IMR-90 (cell line): ENCODE data around the gene CA12. TPM values are rescaled to one million over a fixed set of nuclear protein-coding genes. Genes with fewer than 3 reads are reported as not detected.

ENCODE experiments used
- ATAC-seq: fragments of 200-7000 bp; cut with Tn5 transposase; 2 replicates; pipeline ENCODE4 v1.9.1; 2020; ENCODE audit warnings: low read depth, mild to moderate bottlenecking, moderate library complexity
- BruUV-seq: library from RNA; stranded (reverse); fragments of 400-500 nt; replicated peaks from 2 replicates; lab custom pipeline; 2021; lab: Mats Ljungman, UMichigan
- CTCF ChIA-PET: fragments of 300-600 bp; formaldehyde crosslinking; extraction: SDS; loops from one replicate; lab custom pipeline; 2021; ENCODE audit warnings: antibody characterized with exemption; lab: Yijun Ruan, JAX
- POLR2A ChIA-PET: fragments of 300-600 bp; sonication (Branson Sonifier 250); formaldehyde crosslinking; loops from one replicate; lab custom pipeline; 2022; ENCODE audit warnings: antibody characterized with exemption; ENCODE audit not compliant: unreplicated experiment; lab: Charles Lee
- DNase-seq: peaks from one replicate; pipeline ENCODE4 v3.0.0; 2013
- H2AFZ ChIP-seq: replicated peaks from 2 replicates; pipeline ENCODE3; 2013; ENCODE audit warnings: low read length, mild to moderate bottlenecking; ENCODE audit not compliant: poor library complexity
- H2AK5ac ChIP-seq: 2 replicates; pipeline ENCODE4 v1.6.1; 2013; ENCODE audit warnings: low read depth, low read length, inconsistent platforms
- H2AK9ac ChIP-seq: replicated peaks from 2 replicates; pipeline ENCODE3; 2013; ENCODE audit warnings: mild to moderate bottlenecking, low read depth, low read length, moderate library complexity; ENCODE audit not compliant: poor library complexity
- H2BK120ac ChIP-seq: 2 replicates; pipeline ENCODE4 v1.6.1; 2013; ENCODE audit warnings: low read depth, low read length, inconsistent platforms
- H2BK15ac ChIP-seq: 3 replicates; pipeline ENCODE4 v1.6.1; 2013; ENCODE audit warnings: low read depth, low read length, inconsistent platforms
- H2BK20ac ChIP-seq: 2 replicates; pipeline ENCODE4 v1.6.1; 2013; ENCODE audit warnings: low read depth, mild to moderate bottlenecking, inconsistent platforms, low read length, moderate library complexity
- H2BK5ac ChIP-seq: 2 replicates; pipeline ENCODE4 v1.6.1; 2013; ENCODE audit warnings: mild to moderate bottlenecking, low read depth, low read length, inconsistent platforms; ENCODE audit not compliant: poor library complexity, severe bottlenecking
- H3K14ac ChIP-seq: replicated peaks from 2 replicates; pipeline ENCODE4 v1.6.1; 2013; ENCODE audit warnings: low read depth, low read length, inconsistent platforms
- H3K18ac ChIP-seq: 2 replicates; pipeline ENCODE4 v1.6.1; 2013; ENCODE audit warnings: low read depth, low read length, control low read depth
- H3K23ac ChIP-seq: 2 replicates; pipeline ENCODE4 v1.6.1; 2013; ENCODE audit warnings: low read depth, low read length, inconsistent platforms
- H3K27ac ChIP-seq: 2 replicates; pipeline ENCODE4 v1.5.1; 2013; ENCODE audit warnings: mild to moderate bottlenecking, control low read depth, low read length; ENCODE audit not compliant: insufficient read depth
- H3K27me3 ChIP-seq: 2 replicates; pipeline ENCODE4 v1.6.1; 2013; ENCODE audit warnings: low read length; ENCODE audit not compliant: control insufficient read depth, insufficient read depth
- H3K36me3 ChIP-seq: 2 replicates; pipeline ENCODE4 v1.6.1; 2013; ENCODE audit warnings: low read length, mixed read lengths; ENCODE audit not compliant: control insufficient read depth, insufficient read depth
- H3K4ac ChIP-seq: 2 replicates; pipeline ENCODE4 v1.6.1; 2013; ENCODE audit warnings: low read depth, low read length, inconsistent platforms
- H3K4me1 ChIP-seq: 2 replicates; pipeline ENCODE4 v1.6.1; 2013; ENCODE audit warnings: low read length, mixed read lengths; ENCODE audit not compliant: control insufficient read depth, insufficient read depth
- H3K4me2 ChIP-seq: 2 replicates; pipeline ENCODE4 v1.6.1; 2013; ENCODE audit warnings: low read depth, mild to moderate bottlenecking, control low read depth, low read length, moderate library complexity
- H3K4me3 ChIP-seq: 2 replicates; pipeline ENCODE4 v1.5.1; 2013; ENCODE audit warnings: low read depth, mild to moderate bottlenecking, control low read depth, low read length, moderate library complexity; ENCODE audit not compliant: insufficient read depth
- H3K56ac ChIP-seq: 2 replicates; pipeline ENCODE4 v1.6.1; 2013; ENCODE audit warnings: low read length, inconsistent platforms; ENCODE audit not compliant: insufficient read depth; ENCODE audit errors: extremely low read depth
- H3K79me1 ChIP-seq, 2 experiments: 2 replicates each; pipeline ENCODE4 v1.6.1; 2013; ENCODE audit warnings: low read length in 2 of 2, inconsistent platforms in 1 of 2, low read depth in 1 of 2
- H3K9ac ChIP-seq: 2 replicates; pipeline ENCODE4 v1.6.1; 2013; ENCODE audit warnings: low read depth, low read length, control low read depth
- H3K9me1 ChIP-seq: 2 replicates; pipeline ENCODE4 v1.6.1; 2013; ENCODE audit warnings: low read length, inconsistent platforms; ENCODE audit not compliant: insufficient read depth
- H3K9me3 ChIP-seq: 2 replicates; pipeline ENCODE4 v1.6.1; 2013; ENCODE audit warnings: low read length; ENCODE audit not compliant: control insufficient read depth, insufficient read depth
- H4K20me1 ChIP-seq: 2 replicates; pipeline ENCODE4 v1.6.1; 2013; ENCODE audit warnings: low read length, inconsistent platforms; ENCODE audit not compliant: insufficient read depth
- H4K5ac ChIP-seq: 2 replicates; pipeline ENCODE4 v1.6.1; 2013; ENCODE audit warnings: mild to moderate bottlenecking, low read depth, low read length, control low read depth
- H4K8ac ChIP-seq, 2 experiments: 2 replicates each; pipeline ENCODE4 v1.6.1; 2013; ENCODE audit warnings: low read depth in 2 of 2, low read length in 2 of 2, control low read depth in 1 of 2, inconsistent platforms in 1 of 2
- H4K91ac ChIP-seq: 2 replicates; pipeline ENCODE4 v1.6.1; 2013; ENCODE audit warnings: low read depth, low read length, inconsistent platforms; ENCODE audit not compliant: insufficient read depth
- BHLHE40 ChIP-seq: fragments of 150-350 bp; IDR thresholded peaks from 2 replicates; pipeline ENCODE4 v1.6.1; 2016; ENCODE audit warnings: mild to moderate bottlenecking, low read depth, low read length
- CEBPB ChIP-seq: IDR thresholded peaks from 2 replicates; pipeline ENCODE4 v1.6.1; 2012; ENCODE audit warnings: low read depth, low read length, improper control_type of control experiment
- CHD1 ChIP-seq: IDR thresholded peaks from 2 replicates; pipeline ENCODE4 v1.6.1; 2012; ENCODE audit warnings: low read depth, low read length, improper control_type of control experiment
- FOS ChIP-seq: fragments of 150-350 bp; IDR thresholded peaks from 2 replicates; pipeline ENCODE4 v1.6.1; 2016; ENCODE audit warnings: low read depth, low read length
- MAFK ChIP-seq: IDR thresholded peaks from 2 replicates; pipeline ENCODE4 v1.6.1; 2012; ENCODE audit warnings: low read depth, low read length, improper control_type of control experiment
- MAZ ChIP-seq: IDR thresholded peaks from 2 replicates; pipeline ENCODE4 v1.6.1; 2012; ENCODE audit warnings: low read depth, mild to moderate bottlenecking, low read length, improper control_type of control experiment, moderate library complexity, borderline replicate concordance
- MXI1 ChIP-seq: IDR thresholded peaks from 2 replicates; pipeline ENCODE4 v1.6.1; 2012; ENCODE audit warnings: low read depth, mild to moderate bottlenecking, low read length, moderate library complexity, borderline replicate concordance
- NFE2L2 ChIP-seq: fragments of 150-350 bp; IDR thresholded peaks from 2 replicates; pipeline ENCODE4 v1.6.1; 2016; ENCODE audit warnings: low read depth, mild to moderate bottlenecking, low read length
- POLR2A ChIP-seq: IDR thresholded peaks from 2 replicates; pipeline ENCODE4 v1.6.1; 2012; ENCODE audit warnings: mild to moderate bottlenecking, low read depth, low read length
- RAD21 ChIP-seq: IDR thresholded peaks from 2 replicates; pipeline ENCODE4 v1.6.1; 2012; ENCODE audit warnings: low read length, improper control_type of control experiment
- RCOR1 ChIP-seq: IDR thresholded peaks from 2 replicates; pipeline ENCODE4 v1.6.1; 2012; ENCODE audit warnings: mild to moderate bottlenecking, low read length, improper control_type of control experiment; ENCODE audit not compliant: insufficient replicate concordance
- RFX5 ChIP-seq: IDR thresholded peaks from 2 replicates; pipeline ENCODE4 v1.8.0; 2012; ENCODE audit warnings: low read depth, mild to moderate bottlenecking, low read length, moderate library complexity
- SMC3 ChIP-seq: fragments of 150-350 bp; IDR thresholded peaks from 2 replicates; pipeline ENCODE4 v1.6.1; 2016; ENCODE audit warnings: low read depth, mild to moderate bottlenecking, antibody characterized with exemption, low read length, moderate library complexity
- WGBS, 2 experiments: methylation state at CpG; one replicate each; pipeline versions ENCODE4 v1.1.5 to v1.1.7; 2013; ENCODE audit warnings: missing lambda C conversion rate in 2 of 2; ENCODE audit not compliant: insufficient read length in 1 of 2; ENCODE audit errors: extremely low coverage in 2 of 2; 5-methylcytosine and 5-hydroxymethylcytosine counted together
- dilution Hi-C: fragments of 300-500 bp; cut with HindIII; formaldehyde crosslinking; loops from one replicate; pipeline ENCODE4 v1.14.3; 2018; ENCODE audit warnings: low sequenced_read_pairs; ENCODE audit not compliant: unreplicated experiment
- in situ Hi-C: fragments of 300-500 bp; cut with MboI; formaldehyde crosslinking; loops from 3 replicates; pipeline ENCODE4 v1.14.3; 2019; ENCODE audit warnings: low sequenced_read_pairs, inconsistent platforms, mixed read lengths
- intact Hi-C: fragments of 100-400 bp; cut with micrococcal nuclease; formaldehyde crosslinking; loops from 2 replicates; pipeline ENCODE4 v1.10.0; 2022
- polyA plus RNA-seq, 3 experiments: library from polyadenylated mRNA; depleted of rRNA; stranded (reverse); fragments of >200 nt; gene quantifications; 2 replicates each; pipeline ENCODE4 v1.2.3, GENCODE V29; 2012; ENCODE audit warnings: low replicate concordance in 1 of 3
- total RNA-seq: library from RNA; depleted of rRNA; stranded (reverse); fragments of >200 nt; gene quantifications from 2 replicates; pipeline ENCODE4 v1.2.3, GENCODE V29; 2012
- TF ChIP-seq, protein P1 (sequence below): fragments of 150-350 bp; IDR thresholded peaks from 2 replicates; pipeline ENCODE4 v1.6.1; 2017; ENCODE audit warnings: mild to moderate bottlenecking, antibody characterized with exemption, low read length, low read depth
- TF ChIP-seq, protein P2 (sequence below): conservative IDR thresholded peaks from 2 replicates; pipeline ENCODE4 v1.5.1; 2012; ENCODE audit warnings: mild to moderate bottlenecking, low read depth, low read length, improper control_type of control experiment
- TF ChIP-seq, protein P3 (sequence below): fragments of 150-350 bp; IDR thresholded peaks from 2 replicates; pipeline ENCODE4 v1.6.1; 2016; ENCODE audit warnings: low read depth, mild to moderate bottlenecking, low read length, moderate library complexity, borderline replicate concordance

CA12 gene
- total and polyA plus RNA-seq, 2 of the 4 experiments (the other 2 are of a cell fraction), result 33.7 to 52.6 TPM

DNA sequence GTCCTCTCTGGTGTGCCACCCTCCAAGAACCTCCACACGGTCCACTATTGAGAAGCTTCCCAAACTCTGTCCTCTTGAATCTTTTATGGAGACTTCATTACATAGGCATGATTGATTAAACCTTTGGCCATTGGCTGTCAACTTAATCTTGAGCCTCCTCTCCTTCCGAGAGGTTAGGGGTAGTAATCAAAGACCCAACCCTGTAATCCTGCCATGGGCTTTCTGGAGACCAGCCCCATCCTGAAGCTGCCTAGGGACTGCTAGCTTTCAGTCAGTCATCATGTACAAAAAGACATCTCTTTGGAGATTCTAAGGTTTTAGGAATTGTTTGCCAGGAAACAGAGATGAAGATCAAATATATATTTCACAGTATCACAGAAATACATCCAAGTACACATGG, 67.2 kb downstream of the CA12 start:
- Histone ChIP-seq H4K8ac (no peak overlapping the region), H4K5ac (no peak overlapping the region), H4K20me1 (no peaks in the 10 kb centered on the region), H4K91ac (no peak overlapping the region), H2BK20ac (no peak overlapping the region), H3K9me3 (no peaks in the 10 kb centered on the region), H3K27me3 (no peaks in the 10 kb centered on the region), H2BK15ac (no peak overlapping the region), H3K36me3 (no peaks in the 10 kb centered on the region; the same call in 1 of the 2 replicates), H3K9ac (no peak overlapping the region), H3K4me1 (no peaks in the 10 kb centered on the region), H3K79me1 (no peaks in the 10 kb centered on the region), H3K4me2 (no peak overlapping the region), H2AK9ac (no peak overlapping the region), H3K9me1 (no peaks in the 10 kb centered on the region), H3K27ac (no peak overlapping the region), H2BK5ac (no peak overlapping the region), H2AK5ac (no peak overlapping the region), H3K4ac (no peak overlapping the region), H2BK120ac (no peak overlapping the region), H3K4me3 (no peak overlapping the region), H3K14ac (no peak overlapping the region), H3K18ac (no peak overlapping the region), H3K56ac (no peak overlapping the region), H3K23ac (no peak overlapping the region), H2AFZ (no peak overlapping the region)
- intact Hi-C loops, result no loop called here
- dilution Hi-C loops, result no loop called here
- BruUV-seq, result no TSS peak
- no peak for TF ChIP-seq MAFK
- no peak for TF ChIP-seq MAZ
- no peak for TF ChIP-seq NFE2L2
- TF ChIP-seq MXI1, result no peak
- TF ChIP-seq BHLHE40, result no peak
- TF ChIP-seq FOS, result no peak
- TF ChIP-seq CHD1, result no peak
- TF ChIP-seq, protein P1, sequence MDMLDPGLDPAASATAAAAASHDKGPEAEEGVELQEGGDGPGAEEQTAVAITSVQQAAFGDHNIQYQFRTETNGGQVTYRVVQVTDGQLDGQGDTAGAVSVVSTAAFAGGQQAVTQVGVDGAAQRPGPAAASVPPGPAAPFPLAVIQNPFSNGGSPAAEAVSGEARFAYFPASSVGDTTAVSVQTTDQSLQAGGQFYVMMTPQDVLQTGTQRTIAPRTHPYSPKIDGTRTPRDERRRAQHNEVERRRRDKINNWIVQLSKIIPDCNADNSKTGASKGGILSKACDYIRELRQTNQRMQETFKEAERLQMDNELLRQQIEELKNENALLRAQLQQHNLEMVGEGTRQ, result no peak
- no peak for TF ChIP-seq CEBPB
- no peak for TF ChIP-seq RCOR1
- no peak for TF ChIP-seq POLR2A
- no peak for TF ChIP-seq SMC3
- TF ChIP-seq RAD21, result no peak
- TF ChIP-seq RFX5, result no peak
- TF ChIP-seq, protein P2, sequence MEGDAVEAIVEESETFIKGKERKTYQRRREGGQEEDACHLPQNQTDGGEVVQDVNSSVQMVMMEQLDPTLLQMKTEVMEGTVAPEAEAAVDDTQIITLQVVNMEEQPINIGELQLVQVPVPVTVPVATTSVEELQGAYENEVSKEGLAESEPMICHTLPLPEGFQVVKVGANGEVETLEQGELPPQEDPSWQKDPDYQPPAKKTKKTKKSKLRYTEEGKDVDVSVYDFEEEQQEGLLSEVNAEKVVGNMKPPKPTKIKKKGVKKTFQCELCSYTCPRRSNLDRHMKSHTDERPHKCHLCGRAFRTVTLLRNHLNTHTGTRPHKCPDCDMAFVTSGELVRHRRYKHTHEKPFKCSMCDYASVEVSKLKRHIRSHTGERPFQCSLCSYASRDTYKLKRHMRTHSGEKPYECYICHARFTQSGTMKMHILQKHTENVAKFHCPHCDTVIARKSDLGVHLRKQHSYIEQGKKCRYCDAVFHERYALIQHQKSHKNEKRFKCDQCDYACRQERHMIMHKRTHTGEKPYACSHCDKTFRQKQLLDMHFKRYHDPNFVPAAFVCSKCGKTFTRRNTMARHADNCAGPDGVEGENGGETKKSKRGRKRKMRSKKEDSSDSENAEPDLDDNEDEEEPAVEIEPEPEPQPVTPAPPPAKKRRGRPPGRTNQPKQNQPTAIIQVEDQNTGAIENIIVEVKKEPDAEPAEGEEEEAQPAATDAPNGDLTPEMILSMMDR, result no peak
- TF ChIP-seq, protein P3, sequence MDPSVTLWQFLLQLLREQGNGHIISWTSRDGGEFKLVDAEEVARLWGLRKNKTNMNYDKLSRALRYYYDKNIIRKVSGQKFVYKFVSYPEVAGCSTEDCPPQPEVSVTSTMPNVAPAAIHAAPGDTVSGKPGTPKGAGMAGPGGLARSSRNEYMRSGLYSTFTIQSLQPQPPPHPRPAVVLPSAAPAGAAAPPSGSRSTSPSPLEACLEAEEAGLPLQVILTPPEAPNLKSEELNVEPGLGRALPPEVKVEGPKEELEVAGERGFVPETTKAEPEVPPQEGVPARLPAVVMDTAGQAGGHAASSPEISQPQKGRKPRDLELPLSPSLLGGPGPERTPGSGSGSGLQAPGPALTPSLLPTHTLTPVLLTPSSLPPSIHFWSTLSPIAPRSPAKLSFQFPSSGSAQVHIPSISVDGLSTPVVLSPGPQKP, result no peak
- no CpG with 5 or more reads among the region's 2 CpGs for WGBS, 2 experiments
- CTCF ChIA-PET, result no interaction called here
- no peak for DNase-seq
- in situ Hi-C loops, result no loop called here
- POLR2A ChIA-PET, result no interaction called here
- no peak for ATAC-seq
